ENCODE results near the gene LONRF3.

GRCh38 chrX:119010491-119010890, 36.1 kb downstream of the LONRF3 start:
- TF ChIP-seq, protein P1, sequence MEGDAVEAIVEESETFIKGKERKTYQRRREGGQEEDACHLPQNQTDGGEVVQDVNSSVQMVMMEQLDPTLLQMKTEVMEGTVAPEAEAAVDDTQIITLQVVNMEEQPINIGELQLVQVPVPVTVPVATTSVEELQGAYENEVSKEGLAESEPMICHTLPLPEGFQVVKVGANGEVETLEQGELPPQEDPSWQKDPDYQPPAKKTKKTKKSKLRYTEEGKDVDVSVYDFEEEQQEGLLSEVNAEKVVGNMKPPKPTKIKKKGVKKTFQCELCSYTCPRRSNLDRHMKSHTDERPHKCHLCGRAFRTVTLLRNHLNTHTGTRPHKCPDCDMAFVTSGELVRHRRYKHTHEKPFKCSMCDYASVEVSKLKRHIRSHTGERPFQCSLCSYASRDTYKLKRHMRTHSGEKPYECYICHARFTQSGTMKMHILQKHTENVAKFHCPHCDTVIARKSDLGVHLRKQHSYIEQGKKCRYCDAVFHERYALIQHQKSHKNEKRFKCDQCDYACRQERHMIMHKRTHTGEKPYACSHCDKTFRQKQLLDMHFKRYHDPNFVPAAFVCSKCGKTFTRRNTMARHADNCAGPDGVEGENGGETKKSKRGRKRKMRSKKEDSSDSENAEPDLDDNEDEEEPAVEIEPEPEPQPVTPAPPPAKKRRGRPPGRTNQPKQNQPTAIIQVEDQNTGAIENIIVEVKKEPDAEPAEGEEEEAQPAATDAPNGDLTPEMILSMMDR (IDR thresholded peaks at IDR 0.05): no peak
- TF ChIP-seq POLR2A (IDR thresholded peaks at IDR 0.05): no peak
